ENCODE data around the gene SART3.
"Not testable (repeated sequence)": the region's sequence is repeated elsewhere in the genome, so short reads cannot be mapped to it uniquely, and the experiment has no call there.

SART3 gene

GRCh38 chr12:108485371-108485770 is 75.6 kb downstream of the SART3 start:
- DNase-seq (ENCODE audit: low read depth in 2 of 2) = not testable (repeated sequence)

DNA sequence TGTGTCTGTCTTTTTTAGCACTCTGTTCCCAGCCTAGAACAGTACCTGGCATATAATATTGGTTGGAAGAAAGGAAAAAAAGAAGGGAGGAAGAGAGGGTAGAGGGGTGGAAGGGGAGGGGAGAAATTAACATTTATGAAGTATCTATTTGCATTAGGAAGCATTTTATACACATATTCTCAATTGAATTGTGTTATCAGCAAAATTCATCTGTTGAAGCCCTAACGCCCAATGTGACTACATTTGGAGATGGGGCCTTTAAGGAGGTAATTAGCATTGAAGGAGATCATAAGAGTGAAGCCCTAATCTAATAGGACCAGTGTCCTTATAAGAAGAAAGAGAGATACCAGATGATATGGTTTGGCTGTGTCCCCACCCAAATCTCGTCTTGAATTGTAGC is 76.1 kb downstream of the SART3 start:
- no peak for DNase-seq (ENCODE audit: low read depth in 2 of 2)

DNA sequence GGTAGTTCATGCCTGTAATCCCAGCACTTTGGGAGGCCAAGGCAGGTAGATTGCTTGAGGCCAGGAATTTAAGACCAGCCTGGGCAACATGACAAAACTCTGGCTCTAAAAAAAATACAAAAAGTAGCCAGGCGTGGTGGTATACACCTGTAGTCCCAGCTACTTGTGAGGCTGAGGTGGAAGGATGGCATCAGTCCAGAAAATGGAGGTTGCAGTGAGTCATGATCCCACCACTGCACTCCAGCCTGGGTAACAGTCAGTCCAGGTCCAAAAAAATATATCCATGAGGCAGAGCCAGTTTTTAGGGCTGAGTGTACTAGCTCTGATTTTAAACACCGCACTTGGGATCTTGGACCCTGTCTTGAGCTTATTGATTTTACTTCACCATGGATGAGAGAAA is 76.5 kb downstream of the SART3 start:
- no peak for DNase-seq (ENCODE audit: low read depth in 2 of 2)

DNA sequence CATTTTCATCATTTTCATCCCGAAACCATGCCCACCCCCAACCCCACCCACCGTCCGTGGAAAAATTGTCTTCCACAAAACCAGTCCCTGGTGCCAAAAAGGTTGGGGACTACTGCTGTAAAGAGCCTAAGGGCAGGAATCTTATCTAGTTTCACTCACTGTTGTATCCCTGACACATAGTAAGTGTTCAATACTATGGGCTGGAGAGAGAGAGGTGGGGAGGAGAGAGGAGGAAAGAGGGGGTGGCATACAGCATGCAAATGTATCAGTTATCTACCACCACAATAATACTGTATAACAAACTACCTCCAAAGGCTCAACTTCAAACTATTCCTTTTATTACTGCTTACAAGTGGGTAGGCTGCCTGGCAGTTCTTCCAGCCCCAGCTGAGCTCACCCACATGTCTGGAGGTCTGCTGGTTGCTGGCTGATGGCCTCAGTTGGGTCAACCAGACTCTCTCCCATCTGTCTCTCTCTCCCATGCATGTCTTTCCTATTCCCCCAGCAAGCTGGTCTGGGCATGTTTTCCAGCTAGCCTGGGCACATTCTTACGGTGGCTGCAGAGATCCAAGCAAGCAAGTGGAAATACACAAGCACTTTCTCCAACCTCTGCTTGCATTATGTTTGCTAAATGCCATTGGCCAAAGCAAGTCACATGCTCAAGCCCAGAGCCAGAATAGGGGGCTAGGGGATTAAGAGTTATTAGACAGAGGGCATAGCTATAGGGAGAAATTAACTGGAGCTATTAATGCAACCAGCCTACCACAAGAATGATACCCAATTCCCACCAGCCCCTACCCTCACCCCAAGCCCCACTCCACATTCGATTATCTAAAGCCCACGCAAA is 77.5 kb downstream of the SART3 start:
- DNase-seq (ENCODE audit: low read depth in 2 of 2) = no peak

DNA sequence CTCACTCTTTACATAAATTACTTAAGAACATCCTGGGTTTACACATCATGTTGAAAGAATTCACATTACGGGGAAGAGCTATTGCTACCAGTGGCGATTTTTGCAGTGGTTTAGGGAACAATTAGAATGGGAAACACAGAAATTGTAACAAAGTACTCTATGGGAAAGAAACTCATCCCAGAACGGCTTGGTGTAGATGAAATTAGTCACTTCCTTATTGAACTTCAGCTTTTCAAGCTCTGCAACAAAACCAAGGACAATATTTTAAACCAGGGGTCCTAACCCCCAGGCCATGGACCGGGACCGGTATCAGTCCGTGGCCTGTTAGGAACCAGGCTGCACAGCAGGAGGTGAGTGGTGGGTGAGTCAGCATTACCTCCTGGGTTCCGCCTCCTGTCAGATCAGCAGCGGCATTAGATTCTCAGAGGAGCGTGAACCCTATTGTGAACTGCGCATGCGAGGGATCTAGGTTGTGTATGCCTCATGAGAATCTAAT is 78.2 kb downstream of the SART3 start:
- no peak for DNase-seq (ENCODE audit: low read depth in 2 of 2)

DNA sequence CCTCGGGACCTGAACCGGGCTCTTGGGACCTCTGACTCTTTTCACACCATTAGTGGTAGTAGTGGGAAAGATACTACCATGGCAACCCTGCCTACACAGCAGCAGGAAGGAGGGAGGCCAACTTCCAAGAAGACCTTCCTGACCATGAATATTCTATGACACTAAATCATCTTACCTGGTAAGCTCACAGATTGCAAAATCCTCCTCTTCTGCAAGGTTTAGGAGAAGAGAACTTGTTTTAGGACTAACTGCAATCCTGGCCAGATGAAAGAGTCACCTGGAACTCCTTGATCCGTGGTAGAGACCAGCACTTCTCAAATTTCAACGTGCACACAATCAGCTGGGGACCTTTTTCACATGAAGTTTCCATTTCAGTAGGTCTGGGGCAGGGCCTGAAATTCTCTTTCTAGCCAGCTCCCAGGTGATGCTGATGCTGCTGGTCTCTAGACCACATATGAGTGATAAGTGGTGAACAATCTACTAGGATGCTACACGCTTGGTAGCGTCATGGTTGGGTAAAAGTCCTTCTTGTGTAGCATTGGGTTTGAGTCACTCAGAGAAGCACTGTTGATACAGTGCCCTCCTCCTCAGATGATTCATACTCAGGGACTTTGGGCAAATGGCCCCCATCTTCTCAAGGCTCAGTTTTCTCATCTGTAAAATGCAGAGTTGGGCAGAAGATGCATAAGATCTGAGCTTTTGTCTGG is 81.5 kb downstream of the SART3 start:
- DNase-seq (ENCODE audit: low read depth in 2 of 2) = no peak

DNA sequence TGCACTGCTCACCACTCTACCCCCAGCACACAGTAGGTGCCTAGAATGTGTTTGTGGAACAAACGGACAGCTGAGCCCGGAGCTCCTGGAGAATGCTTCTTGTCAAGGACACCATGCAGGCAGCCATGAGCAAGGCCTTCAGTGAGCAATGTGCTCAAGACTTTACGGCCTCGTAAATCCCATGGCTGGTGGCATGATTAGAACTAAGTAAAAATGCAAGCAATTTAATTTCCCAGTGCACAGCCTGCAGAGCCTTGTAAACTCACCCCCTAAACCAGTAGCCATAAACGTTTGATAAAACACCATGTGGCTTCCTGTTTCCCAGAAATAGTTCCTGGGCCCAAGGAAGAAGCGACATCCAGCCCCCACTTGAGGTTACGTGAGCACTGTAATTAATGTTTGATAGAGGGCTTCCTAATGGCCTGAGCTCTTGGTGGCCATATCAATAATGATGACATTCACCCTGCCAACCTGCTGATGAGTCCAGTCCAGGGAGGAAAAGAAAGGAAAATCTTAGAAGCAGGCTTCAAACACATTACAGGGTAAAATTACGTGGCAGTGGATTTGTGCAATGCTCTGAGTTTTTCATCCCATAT is 82.3 kb downstream of the SART3 start:
- DNase-seq (ENCODE audit: low read depth in 2 of 2) = no peak

- DNase-seq (ENCODE audit: low read depth in 2 of 2) = no peak
These were observed 83.1 kb downstream of the SART3 start for GRCh38 chr12:108477881-108478259.

DNA sequence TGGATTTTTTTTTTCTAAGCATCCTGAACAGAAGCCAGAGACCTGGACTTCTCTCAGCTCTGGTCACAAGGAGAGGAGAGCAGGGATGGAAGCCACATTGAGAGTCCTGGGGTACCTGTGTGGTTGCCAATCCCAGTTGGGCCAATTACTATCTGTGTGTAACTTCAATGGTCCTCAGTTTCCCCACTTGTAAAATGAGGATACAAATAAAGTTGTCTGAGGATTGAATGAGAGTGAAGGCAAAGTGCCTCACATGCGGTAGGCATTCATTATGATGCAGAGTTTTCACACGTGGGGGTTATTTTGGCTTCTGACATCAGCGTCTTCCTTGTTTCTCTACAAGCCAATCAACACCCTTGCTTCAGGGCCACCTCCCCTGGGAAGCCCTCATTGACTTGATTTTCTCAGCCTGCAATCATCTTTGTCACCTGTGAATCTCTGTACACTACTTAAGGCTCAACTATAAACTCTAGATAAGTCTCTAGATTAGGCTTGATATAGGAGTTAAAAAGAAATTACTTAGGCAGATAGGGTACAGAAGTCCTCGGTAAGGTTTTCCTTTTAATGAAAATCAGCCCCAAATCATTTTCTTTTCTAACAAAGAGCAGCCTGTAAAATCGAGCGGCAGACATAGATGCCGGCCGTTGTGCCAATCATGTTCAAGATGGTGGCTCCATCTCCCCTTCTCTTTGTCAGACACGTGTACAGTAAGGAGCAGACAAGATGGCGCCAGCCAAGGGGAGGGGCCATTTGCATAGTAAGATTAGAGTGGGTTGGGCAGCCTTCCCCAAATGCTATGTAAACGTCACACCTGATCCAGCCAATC is 83.7 kb downstream of the SART3 start:
- no peak for DNase-seq (ENCODE audit: low read depth in 2 of 2)

GRCh38 chr12:108475396-108475795 is 85.6 kb downstream of the SART3 start:
- no peak for DNase-seq (ENCODE audit: low read depth in 2 of 2)

DNA sequence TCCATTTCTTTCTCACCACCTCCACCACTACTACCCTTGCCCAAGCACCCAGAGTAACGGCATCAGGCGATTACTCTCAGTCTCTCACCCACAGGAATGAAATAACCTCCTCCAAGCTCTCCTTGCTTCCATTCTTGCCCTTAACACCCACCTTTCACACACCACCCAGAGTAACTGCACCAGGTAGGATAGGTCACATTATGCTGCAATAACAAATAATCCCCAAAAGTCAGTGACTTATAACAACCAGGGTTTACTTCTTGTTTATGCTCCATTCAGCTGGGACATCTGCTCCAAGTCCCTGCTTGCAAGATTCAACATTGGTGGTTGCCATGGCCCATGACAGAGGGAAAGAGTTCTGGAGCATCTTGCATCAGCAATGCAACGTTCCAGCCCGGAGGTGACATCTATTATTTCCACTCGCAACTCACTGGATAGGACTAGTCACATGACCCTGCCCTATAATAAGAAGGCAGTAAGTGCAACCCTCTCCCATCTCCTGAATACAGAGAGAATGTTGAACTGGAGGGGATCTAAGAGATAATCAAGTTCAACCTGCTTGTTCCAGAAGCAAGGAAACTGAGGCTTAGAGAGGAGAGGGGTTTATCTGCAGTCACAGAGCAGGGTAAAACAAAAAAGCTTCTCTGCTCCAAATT is 87.4 kb downstream of the SART3 start:
- DNase-seq (ENCODE audit: low read depth in 2 of 2) = no peak

Measured in stimulated activated CD4-positive, alpha-beta T cell treated with anti-CD3 and anti-CD28 coated beads, Interleukin-12 subunit alpha, Interleukin-12 subunit beta, amount 100 ng/mL, for 24 hours (primary cell).